DMS153 treated with DMSO at 0.1 percent for 48 hours (cell line): ENCODE data around the gene CAMK2B.

Experiments
- DNase-seq: peaks from one replicate; lab custom pipeline; 2025; ENCODE audit not compliant: unreplicated experiment; lab: John Stamatoyannopoulos, UW

CAMK2B gene

DNA sequence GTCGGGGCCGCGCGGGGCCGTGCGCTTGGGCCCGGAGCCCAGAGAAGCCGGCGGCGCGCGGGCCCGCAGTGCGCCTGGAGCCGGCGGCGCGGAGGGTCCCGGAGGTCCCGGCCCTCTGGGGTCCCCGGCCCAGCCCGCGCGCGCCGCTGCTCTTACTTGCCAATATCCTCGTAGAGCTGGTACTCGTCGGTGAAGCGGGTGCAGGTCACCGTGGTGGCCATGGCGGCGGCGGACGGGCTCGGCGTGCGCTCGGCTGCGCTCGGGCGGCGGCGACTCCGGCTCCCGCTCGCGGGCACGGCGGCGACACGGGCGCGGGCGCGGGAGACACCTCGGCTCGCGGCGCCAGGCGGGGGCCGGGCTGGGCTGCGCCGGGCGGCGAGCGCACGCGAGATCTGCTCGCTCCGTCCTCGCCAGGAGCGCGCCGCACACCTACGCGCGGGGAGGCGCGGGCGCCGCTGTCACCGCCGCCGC is at the start of gene CAMK2B:
TSS of gene CAMK2B (minus strand) at position 394 of the 471 bp plus-strand sequence. CDS start at position 221, 173 bp downstream.
- DNase-seq, result no peak

DNA sequence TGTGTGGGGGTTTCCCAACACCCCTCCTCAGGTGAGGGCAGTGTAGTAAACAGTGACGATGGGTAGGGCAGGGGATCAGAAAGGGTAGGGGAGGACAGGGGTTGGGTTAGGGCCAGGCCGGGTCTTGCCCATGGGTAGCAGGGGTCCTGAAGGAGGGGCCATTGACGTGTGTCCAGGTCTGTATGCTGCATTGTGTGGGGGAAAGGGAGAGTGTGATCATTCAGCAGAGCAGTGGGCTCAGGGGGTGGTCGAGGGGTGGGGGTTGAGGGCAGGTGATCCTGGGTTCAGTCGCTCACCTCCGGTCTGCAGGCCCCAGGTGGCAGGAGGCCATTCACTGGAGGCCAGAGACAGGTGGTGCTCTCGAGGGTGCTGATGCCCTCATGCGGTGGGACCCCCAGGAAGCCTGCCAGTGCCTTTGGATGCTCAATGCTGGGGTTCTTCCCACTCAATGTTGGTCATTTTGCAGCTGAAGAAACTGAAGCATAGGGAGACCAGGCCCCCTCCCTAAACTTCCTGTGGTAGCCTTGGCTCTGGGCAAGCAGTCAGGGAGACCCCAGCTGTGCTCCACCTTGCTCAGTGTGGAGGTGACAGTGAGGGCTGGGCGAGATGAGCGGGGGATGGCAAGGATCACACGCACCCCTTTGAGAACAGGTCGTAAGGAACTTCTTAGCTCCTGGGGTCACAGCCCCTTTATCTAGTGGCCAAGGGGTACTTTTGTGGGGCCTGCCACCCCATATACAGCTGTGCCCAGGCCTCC is 48.8 kb upstream of the CAMK2B start:
- DNase-seq, result no peak

DNA sequence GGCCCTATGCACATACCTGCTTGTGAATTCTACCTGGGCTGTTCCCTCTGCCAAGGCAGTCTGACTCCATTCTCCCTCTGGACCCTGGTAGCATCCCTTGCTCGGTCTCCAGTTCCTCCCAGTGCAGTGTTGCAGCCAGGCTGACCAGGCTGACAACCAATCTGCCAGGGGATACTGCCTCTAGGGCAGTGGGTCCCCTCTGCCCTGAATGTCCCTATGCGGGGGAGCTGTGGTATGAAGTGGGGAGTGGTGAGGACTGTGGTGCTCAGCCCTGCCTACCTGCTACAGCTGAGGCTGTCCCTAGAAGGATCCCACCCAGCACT is 48.0 kb upstream of the CAMK2B start:
- DNase-seq, result no peak

DNA sequence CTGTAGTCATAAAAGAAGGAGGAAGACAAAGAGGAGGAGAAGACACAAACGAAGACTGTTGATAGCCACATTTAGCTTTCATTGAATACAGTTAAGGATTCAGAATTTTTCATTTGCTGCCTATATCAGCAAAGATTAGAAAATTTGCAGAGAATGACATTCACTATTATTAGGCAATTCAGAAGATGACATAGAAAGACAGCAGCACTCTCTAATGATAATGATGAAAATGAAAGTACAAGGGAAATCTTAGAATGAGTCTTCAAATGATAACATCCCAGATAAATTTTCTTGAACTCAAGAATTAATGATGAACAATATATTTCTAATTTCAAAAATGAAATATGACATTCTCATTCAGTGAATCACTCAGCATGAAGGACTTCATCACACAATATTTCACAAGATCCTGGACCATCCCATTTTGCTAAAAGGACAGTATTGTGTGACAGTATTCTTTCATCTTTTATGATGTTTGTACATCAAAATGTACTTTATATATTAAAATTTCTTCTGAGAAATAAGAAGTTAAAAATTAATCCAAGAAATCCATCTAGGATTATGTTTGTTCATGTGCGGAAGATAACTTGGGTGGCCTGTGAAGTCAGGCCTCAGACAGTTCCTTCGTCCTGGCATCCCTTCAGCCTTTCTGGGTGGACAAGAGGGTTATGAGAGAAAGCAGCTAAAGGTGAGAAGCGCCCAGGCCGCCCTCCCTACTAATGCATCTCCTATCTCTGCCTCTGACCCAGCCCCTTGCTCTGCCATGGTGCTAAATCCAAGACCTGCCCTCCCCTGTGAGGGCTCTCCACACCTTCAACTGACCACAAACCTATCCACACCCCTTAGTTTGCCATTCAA is 47.4 kb upstream of the CAMK2B start:
- DNase-seq, result no peak

DNA sequence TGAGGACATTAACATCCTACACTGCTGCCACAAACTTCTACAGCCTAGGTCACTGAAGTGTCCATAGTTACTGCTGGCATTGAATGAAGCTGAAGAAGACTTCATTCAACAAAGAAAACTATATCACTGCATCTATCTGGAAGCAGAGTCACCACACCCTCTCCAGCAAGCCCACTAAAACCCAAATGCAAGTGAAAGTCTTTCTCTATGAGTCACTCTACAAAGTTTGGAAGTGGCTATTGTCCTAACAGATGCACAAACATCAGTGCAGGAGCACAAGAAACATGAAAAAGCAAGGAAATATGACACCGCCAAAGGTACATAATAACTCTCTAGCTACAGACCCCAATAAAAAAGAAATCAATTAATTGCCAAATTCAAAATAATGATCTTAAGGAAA is 43.5 kb upstream of the CAMK2B start:
- DNase-seq, result no peak

DNA sequence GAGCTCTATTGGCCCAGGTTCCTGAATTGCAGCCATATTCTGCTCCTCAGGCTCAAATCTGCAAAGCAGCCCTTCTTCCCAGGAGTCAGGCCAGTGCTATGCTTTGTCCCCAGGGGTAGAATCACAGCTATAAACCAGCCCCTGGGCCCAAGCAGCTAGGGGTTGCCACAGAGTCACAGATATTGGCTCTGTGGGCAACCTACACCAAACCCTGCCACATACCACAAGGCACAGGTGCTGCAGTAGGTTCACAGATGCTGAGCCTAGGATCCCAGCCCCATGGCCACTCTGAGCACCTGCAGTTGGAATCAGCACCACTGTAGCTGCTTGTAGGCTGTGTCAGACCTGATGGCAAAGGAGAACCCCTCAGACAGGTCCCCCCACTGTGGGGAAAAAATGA is 43.1 kb upstream of the CAMK2B start:
- no peak for DNase-seq

DNA sequence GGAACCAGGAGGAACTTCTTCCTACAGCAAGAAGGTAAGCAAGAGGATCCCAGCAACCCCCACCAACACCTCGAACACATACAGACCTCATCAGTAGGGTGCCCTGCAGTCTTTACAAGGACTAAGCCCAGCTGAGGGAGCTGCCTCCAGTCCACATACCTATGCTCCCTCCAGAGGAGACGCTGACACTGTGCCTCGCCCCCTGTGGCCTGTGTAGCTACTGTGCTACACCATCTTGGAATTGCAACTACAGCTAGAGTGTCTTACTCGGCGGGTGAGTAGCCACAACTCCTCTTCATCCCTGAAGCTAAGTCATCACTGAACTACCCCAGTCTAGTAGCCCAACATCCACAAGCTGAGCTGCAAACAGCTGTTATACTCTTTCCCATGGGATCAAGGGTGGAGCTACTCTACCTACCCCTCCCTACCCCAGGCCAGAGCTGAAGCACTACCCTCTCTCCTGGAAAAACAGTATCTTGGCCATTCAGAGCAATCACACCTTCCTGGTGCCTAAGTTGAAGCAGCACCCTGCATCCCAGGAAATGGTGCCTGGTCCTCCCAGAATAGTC is 42.2 kb upstream of the CAMK2B start:
- DNase-seq, result no peak

DNA sequence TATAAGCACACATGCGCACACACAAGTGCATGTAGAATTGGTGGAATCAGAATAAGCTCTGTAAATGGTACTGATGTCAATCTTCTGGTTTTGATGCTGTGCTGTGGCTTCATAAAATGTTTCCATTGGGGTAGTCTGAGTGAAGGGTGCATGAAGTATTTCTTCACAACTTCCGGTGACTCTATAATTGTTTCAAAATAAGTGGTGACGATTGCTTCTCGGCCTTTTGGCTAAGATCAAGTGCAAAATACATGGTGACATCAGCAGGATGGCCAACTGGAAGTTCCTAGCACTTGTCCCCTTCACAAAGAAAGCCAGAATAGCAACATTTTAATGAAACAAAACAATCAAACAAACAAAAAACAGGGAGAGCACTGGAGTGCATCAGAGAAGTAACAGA is 41.6 kb upstream of the CAMK2B start:
- no peak for DNase-seq

DNA sequence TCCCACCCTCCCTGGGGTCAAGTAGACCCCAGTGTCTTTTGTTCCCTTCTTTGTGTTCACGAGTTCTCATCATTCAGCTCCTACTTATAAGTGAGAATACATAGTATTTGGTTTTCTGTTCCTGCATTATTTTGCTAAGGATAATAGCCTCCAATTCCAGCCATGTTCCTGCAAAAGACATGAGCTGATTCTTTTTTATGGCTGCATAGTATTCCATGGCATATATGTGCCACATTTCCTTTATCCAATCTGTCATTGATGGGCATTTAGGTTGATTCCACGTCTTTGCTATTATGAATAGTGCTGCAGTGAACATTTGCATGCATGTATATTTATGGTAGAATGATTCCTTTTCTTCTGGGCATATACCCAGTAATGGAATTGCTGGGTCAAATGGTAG is 28.3 kb upstream of the CAMK2B start:
- no peak for DNase-seq

DNA sequence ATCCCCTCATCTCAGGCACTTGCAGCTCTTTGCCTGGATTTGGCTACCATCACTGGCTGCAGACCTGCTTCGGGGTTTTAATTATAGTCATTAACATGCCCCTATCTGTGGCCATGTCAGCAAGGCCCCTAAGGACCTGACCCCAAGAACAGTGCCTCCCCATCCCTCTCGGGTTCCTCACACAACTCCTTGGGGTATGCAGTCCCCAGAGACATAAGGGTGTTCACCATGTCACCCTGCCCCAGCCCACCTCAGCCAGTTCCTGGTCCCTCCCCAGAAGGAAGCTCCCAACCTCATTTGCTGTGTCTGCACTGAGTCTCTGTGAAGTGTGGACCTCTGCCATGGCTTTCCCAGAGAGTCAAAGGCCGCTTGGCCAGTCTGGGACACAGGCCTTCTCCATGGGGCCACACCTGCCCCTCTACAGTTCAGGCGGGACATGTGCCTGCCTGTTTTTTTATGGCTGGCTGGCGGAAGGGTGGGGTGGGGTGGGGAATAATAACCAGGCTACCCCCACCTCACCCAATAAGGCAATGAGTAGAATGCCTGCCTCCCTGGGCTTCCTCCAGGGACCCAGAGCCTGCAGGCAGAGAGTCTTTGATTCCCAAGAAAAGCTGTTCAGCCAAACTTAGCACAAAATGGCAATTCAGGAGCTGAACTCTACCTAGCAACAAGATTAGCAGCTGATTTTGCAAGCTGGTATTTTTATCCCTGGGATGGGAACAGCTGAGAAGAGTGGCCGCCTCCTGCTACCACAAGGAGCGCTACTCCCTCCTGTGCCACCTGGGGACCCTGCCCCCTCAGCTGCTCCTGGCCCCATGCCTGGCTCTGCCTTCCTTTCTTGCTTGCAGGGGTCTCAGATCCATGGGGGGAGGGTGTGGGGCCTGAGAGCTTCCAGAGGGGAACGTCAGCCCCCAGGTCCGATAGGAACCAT is 23.7 kb upstream of the CAMK2B start:
- no peak for DNase-seq

DNA sequence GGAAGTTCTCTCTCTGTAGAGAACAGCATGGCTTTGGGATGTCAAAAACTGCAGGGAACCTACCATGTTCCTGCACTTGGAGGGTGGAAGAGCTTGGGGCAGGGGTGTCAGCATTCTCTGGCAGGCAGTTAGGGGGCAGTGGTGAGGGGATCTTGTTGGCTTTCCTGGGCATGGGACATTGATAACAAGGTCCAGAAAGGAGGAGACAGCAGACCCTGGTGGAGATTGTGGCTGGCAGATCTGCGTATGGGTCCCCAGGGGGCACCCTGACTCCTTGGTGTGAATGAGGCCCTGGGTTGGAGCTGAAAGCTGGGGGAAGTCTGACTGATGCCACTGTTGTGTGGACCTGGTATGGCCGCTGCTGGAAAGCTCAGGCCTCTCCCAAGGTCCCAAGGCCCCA is 22.9 kb upstream of the CAMK2B start:
- no peak for DNase-seq

DNA sequence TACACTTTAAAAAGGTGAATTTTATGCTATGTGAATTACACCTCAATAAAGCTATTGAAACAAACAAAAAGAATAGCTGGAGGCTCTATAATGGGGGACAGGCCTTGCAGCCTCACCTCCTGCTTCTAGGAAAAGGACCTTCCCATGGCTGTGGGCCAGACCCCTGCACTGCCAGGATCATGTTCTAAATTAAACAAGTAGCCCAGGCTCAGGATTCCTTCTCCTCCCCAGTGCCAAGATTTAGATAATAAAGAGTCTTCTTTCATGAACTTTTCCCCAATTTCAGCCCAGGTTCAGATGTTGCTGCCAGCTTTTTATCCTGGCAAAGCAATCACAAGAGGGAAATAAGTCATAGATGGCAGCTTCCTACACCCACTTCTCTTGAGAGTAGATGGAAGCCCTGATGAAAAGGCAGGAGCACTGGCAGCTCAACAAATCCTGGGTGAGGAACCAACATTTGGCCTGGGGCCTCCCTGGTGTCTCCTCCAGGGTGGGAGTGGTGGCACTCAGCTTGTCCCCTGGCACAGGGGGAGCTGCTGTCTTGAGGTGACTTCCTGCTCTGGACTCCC is 22.2 kb upstream of the CAMK2B start:
- no peak for DNase-seq

DNA sequence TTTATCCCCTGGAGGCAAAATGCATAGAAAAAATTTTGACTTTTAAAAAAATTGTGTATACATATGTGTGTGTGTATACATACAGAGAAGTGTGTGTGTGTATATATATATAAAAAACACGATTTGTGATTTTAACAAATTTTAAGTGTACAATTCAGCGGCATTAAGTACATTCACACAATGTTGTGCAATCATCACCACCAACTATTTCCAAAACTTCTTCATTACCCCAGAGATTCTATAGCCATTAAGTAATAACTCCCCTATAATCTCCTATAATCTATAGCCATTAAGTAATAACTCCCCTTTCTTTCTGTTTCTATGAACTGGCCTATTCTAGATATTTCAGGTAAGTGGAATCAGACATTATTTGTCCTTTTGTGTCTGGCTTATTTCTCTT is 20.7 kb upstream of the CAMK2B start:
- no peak for DNase-seq

DNA sequence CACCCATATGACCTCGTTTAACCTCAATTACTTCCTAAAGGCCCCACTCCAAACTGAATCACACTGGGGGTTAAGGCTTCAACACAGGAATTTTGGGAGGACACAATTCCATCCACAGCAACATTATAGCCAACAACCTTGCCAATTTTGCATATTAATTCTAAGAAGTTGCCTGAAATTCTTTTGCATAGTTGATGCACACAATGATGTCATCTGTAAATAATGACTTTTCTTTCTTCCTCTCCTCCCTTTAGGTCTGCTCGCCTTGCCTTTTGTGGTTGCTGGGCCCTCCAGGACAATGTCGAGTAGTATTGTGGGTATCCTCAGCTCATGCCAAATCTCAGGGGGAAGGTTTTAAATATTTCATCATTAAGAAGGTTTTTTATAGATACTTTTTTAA is 16.0 kb upstream of the CAMK2B start:
- DNase-seq, result no peak

DNA sequence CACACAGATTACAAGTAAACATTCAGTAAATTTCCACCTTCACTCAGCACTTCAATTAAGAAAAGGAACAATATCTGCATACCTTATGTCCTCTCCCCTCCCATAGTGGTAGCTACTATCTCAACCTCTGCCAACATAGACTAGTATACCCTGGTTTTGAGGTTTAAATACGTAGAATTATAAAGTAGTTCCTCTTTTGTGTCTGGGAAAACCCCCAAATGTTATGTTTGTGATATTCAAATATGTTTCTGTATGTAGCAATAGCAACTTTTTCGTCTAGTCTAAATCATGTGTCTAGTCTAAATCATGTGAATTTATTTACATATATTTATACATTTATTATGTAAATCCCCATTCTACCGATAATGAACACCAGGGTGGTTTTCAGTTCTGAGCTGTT is 13.2 kb upstream of the CAMK2B start:
- no peak for DNase-seq

DNA sequence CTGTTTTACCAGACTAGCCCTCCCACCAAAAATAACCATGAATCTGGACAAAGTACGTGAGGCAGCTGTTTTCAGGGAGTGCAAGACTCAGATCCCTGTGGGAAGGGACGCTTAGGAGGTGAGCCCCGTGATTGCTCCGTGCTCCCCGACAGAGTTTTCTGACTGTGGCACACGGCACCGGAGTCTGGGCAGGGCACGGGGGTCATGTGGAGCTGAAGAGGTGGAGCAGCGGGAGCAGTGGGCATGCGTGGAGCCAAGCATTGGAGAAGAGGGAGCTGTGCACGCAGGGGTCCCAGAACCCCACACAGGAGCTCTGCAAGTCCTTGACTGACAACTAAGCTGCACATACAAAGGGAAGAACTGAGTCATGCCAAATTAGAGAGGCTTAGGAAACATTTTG is 11.1 kb upstream of the CAMK2B start:
- DNase-seq, result no peak

DNA sequence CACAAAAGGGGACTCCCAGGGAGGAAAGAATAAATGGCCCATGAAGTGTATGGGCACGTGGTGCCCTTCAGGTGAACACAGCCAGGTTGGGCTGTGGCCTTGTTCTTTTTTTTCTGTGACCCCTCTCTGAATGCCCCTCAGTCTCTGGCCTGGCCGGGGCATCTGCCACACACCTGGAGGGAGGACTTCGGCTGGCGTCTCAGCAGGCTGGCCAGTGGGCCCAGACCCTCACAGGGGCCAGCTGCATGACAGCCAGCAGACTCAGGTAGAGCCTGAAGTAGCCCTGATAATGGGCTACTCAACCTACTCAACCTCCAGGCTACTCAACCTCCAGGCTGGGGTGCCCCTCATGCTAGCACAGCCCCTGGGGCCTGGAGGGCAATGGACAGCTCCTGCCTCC is 9.8 kb upstream of the CAMK2B start:
- DNase-seq, result no peak

DNA sequence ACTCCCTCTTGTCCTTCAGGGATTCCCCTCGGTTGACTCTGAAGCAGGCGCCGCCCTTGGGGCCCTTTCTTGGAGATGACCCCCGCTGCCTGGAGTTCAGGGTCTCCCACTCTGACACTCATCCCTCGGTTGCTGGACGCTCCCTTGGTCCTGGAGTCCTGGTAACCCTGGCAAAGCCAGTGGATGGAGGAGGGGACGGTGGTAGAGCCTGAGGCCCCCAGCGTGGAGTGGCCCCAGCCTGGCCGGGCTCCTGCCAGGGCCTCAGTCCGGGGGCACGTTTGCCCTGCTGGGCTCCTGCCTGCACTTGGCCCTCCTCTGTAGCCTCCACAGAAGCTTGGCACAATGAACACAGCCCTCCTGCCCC is 9.3 kb upstream of the CAMK2B start:
- no peak for DNase-seq

DNA sequence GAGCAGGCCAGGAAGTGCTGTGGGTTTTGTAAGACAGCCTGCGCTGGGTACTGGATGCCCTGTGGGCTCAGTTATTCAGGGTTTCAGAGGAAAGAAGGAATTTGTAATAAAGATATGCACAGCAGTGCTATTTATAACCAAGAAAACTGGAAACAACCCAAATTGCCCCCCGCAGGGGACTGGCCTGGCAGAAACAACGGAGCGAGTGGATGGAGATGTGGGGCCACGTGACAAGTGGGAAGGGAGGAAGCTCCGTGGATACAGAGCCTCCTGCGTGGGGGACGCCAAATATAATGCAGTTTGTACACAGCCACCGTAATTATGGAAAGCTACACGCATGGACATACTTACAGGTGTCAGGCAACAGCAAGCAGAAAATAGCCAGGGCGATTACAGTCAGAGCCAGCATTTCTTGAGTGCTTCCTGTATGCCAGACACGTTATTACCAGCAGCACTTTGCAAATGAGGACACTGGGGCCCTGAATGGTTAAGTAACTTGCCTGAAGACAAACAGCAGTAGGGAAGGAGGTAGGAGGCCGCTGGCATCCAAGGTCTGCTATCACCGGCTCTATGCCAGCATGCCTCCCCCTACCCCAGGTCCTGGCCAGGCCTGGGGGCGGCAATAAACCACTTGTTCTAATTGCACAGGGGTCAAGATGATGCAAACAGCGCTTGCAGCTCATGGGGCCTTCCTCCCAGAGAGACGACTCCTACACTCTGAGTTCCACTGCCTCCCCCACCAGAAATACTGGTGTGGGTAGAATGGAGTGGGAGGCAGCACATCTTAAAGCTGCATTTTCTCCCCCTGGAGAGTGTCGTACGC is 8.7 kb upstream of the CAMK2B start:
- DNase-seq, result no peak

DNA sequence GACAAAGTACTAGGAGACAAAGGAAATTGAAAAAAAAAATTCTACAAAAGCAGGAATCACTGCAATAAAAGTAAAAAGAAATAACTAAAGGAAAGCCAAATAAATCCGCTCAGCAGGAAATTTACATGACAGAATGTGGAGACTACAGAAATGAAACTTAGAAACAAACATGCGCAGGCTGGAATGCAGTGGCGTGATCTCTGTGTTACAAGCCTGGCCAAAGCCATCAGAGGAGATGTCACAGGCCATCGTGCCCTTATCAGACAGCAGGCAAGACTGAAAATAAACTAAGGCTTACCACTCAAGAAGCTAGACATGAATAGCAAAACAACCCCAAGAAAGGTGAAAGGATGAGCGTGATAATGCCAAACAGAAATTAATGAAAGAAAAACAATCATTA is 6.3 kb upstream of the CAMK2B start:
- no peak for DNase-seq
